Measurements from ENCODE around the gene LLCFC1. TPM values are rescaled to one million over a fixed set of nuclear protein-coding genes. Genes with fewer than 3 reads are reported as not detected.

LLCFC1 gene
- polyA plus RNA-seq, 1 donor from 2014 or later = not detected

DNA sequence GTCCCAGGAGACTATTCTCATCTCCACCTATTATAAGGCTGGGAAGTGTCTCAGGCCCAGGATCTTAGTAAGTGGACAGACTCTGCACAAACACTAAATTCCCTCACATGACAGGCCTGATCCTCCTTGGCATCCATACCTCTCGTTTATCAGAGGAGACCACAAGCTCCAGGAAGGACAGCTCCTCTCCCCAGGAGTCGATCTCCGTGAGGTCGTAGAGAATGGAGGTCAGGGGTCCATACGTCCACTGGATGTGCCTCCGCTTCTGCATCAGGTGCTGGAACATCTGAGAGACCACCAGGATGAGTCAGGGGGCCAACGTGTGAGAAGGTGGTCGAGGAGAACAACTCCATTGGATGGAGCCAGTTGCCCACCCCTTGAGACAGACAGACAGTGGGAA, 11.3 kb upstream of the LLCFC1 start:
- TF ChIP-seq, protein P1, sequence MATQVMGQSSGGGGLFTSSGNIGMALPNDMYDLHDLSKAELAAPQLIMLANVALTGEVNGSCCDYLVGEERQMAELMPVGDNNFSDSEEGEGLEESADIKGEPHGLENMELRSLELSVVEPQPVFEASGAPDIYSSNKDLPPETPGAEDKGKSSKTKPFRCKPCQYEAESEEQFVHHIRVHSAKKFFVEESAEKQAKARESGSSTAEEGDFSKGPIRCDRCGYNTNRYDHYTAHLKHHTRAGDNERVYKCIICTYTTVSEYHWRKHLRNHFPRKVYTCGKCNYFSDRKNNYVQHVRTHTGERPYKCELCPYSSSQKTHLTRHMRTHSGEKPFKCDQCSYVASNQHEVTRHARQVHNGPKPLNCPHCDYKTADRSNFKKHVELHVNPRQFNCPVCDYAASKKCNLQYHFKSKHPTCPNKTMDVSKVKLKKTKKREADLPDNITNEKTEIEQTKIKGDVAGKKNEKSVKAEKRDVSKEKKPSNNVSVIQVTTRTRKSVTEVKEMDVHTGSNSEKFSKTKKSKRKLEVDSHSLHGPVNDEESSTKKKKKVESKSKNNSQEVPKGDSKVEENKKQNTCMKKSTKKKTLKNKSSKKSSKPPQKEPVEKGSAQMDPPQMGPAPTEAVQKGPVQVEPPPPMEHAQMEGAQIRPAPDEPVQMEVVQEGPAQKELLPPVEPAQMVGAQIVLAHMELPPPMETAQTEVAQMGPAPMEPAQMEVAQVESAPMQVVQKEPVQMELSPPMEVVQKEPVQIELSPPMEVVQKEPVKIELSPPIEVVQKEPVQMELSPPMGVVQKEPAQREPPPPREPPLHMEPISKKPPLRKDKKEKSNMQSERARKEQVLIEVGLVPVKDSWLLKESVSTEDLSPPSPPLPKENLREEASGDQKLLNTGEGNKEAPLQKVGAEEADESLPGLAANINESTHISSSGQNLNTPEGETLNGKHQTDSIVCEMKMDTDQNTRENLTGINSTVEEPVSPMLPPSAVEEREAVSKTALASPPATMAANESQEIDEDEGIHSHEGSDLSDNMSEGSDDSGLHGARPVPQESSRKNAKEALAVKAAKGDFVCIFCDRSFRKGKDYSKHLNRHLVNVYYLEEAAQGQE (IDR thresholded peaks at IDR 0.05; ENCODE audit: borderline replicate concordance) = no peak
- TF ChIP-seq EZH2 (IDR thresholded peaks at IDR 0.05; ENCODE audit: borderline replicate concordance, insufficient read depth, low read length, poor library complexity, severe bottlenecking) (no peak), SMC3 (conservative IDR thresholded peaks at IDR 0.05; ENCODE audit: poor library complexity) (no peak), POLR2AphosphoS5 (IDR thresholded peaks at IDR 0.05) (no peak), EP300 (conservative IDR thresholded peaks at IDR 0.05; ENCODE audit: poor library complexity, severe bottlenecking) (no peak), TAF1 (IDR thresholded peaks at IDR 0.05; ENCODE audit: low read depth) (no peak), MXI1 (conservative IDR thresholded peaks at IDR 0.05; ENCODE audit: poor library complexity, severe bottlenecking) (no peak), RAD21 (conservative IDR thresholded peaks at IDR 0.05) (no peak)
- TF ChIP-seq, protein P2, sequence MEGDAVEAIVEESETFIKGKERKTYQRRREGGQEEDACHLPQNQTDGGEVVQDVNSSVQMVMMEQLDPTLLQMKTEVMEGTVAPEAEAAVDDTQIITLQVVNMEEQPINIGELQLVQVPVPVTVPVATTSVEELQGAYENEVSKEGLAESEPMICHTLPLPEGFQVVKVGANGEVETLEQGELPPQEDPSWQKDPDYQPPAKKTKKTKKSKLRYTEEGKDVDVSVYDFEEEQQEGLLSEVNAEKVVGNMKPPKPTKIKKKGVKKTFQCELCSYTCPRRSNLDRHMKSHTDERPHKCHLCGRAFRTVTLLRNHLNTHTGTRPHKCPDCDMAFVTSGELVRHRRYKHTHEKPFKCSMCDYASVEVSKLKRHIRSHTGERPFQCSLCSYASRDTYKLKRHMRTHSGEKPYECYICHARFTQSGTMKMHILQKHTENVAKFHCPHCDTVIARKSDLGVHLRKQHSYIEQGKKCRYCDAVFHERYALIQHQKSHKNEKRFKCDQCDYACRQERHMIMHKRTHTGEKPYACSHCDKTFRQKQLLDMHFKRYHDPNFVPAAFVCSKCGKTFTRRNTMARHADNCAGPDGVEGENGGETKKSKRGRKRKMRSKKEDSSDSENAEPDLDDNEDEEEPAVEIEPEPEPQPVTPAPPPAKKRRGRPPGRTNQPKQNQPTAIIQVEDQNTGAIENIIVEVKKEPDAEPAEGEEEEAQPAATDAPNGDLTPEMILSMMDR (IDR thresholded peaks at IDR 0.05; ENCODE audit: poor library complexity, severe bottlenecking) = no peak
- H4K20me1 ChIP-seq (ENCODE audit: insufficient read depth) = no peaks in the 10 kb centered on the region
- no peak overlapping the region for H3K27ac ChIP-seq (ENCODE audit: low read length)
- H3F3A ChIP-seq (ENCODE audit: insufficient read depth, low read length, poor library complexity, severe bottlenecking) = no peaks in the 10 kb centered on the region
- no peak overlapping the region for H3K4me3 ChIP-seq (ENCODE audit: low read length)
- no peaks in the 10 kb centered on the region for H3K9me3 ChIP-seq (ENCODE audit: low read length)
- no peaks in the 10 kb centered on the region for H3K9me2 ChIP-seq (ENCODE audit: insufficient read depth, low read length)
- H2AFZ ChIP-seq (ENCODE audit: low read depth, low read length) = no peak overlapping the region
- H3K27me3 ChIP-seq (ENCODE audit: insufficient read depth, low read depth, low read length) = no peaks in the 10 kb centered on the region
- no peaks in the 10 kb centered on the region for H3K79me2 ChIP-seq (replicated peaks; ENCODE audit: insufficient read depth, low read length)
- H3K4me2 ChIP-seq (ENCODE audit: low read length) = no peak overlapping the region
- no peak overlapping the region for H3K9ac ChIP-seq (ENCODE audit: low read length)
- no peaks in the 10 kb centered on the region for H3K36me3 ChIP-seq (ENCODE audit: insufficient read depth, low read length)

DNA sequence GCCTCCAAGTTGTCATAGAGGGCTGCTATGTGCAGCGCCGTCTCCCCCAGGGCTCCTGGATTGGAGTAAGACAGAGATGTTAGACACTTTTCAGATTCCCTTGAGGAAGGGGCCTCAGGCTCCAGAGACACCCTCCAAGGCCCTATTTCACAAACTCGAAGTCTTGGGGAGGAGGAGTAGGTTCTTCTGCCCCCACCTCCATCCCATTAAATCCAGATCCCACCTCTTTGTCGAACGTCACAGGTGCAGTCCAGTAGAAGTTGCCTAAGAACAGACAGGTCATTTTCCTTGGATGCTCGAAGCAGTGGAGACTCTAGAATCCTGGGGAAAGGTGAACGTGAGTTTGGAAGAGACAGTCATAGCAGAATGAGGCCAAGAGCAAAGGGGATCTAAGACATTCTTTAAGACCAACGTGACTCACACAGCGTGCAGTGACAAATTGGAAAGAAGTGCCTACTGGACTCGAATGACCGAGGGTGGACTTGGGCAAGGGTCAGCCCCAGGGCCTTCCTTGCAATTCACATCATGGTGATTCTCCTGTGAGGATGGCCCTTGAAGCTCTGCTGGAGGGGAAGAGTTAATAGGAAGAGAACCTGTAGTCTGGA, 9.1 kb upstream of the LLCFC1 start:
- H3K9me3 ChIP-seq (ENCODE audit: low read length) = no peaks in the 10 kb centered on the region
- H3F3A ChIP-seq (ENCODE audit: insufficient read depth, low read length, poor library complexity, severe bottlenecking) = no peaks in the 10 kb centered on the region
- no peaks in the 10 kb centered on the region for H3K27me3 ChIP-seq (ENCODE audit: insufficient read depth, low read depth, low read length)
- H3K4me3 ChIP-seq (ENCODE audit: low read length) = no peak overlapping the region
- H3K9me2 ChIP-seq (ENCODE audit: insufficient read depth, low read length) = no peaks in the 10 kb centered on the region
- no peaks in the 10 kb centered on the region for H3K36me3 ChIP-seq (ENCODE audit: insufficient read depth, low read length)
- TF ChIP-seq, protein P2 (IDR thresholded peaks at IDR 0.05; ENCODE audit: poor library complexity, severe bottlenecking) = no peak
- TF ChIP-seq EZH2 (IDR thresholded peaks at IDR 0.05; ENCODE audit: borderline replicate concordance, insufficient read depth, low read length, poor library complexity, severe bottlenecking) (no peak), RAD21 (conservative IDR thresholded peaks at IDR 0.05) (no peak), EP300 (conservative IDR thresholded peaks at IDR 0.05; ENCODE audit: poor library complexity, severe bottlenecking) (no peak), POLR2AphosphoS5 (IDR thresholded peaks at IDR 0.05) (no peak), SMC3 (conservative IDR thresholded peaks at IDR 0.05; ENCODE audit: poor library complexity) (no peak), TAF1 (IDR thresholded peaks at IDR 0.05; ENCODE audit: low read depth) (no peak), MXI1 (conservative IDR thresholded peaks at IDR 0.05; ENCODE audit: poor library complexity, severe bottlenecking) (no peak)
- TF ChIP-seq, protein P1 (IDR thresholded peaks at IDR 0.05; ENCODE audit: borderline replicate concordance) = no peak
- no peak overlapping the region for H3K9ac ChIP-seq (ENCODE audit: low read length)
- H2AFZ ChIP-seq (ENCODE audit: low read depth, low read length) = no peak overlapping the region
- H3K79me2 ChIP-seq (replicated peaks; ENCODE audit: insufficient read depth, low read length) = no peaks in the 10 kb centered on the region
- no peaks in the 10 kb centered on the region for H4K20me1 ChIP-seq (ENCODE audit: insufficient read depth)
- H3K27ac ChIP-seq (ENCODE audit: low read length) = no peak overlapping the region
- H3K4me2 ChIP-seq (ENCODE audit: low read length) = no peak overlapping the region
